ENCODE data around the gene CALHM6.

CALHM6 gene

DNA sequence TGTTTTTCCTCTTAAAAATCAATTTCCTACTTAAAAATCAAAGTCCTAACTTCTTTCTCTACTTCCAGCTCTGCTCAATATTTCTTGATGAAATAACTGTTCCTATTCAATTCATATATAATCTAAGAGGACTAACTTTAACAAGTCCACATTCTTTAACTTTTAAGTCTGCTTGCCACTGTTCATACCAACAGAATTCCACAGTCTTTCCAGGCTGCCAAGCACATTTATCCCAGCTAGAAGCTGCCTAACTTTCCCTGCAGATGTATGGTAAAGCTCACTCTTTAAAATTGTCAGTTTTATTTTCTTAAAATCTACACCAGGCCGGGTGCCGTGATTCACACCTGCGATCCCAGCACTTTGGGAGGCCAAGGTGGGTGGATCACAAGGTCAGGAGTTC is 11.5 kb downstream of the CALHM6 start:
- Histone ChIP-seq H3K9ac (no peak overlapping the region), H3K27me3 (ENCODE audit: insufficient read depth, low read depth) (no peaks in the 10 kb centered on the region), H3K4me2 (no peak overlapping the region), H4K20me1 (ENCODE audit: insufficient read depth) (no peaks in the 10 kb centered on the region), H3K36me3 (ENCODE audit: insufficient read depth) (no peaks in the 10 kb centered on the region), H3K79me2 (ENCODE audit: insufficient read depth, low read depth) (no peaks in the 10 kb centered on the region), H3K27ac (no peak overlapping the region), H2AFZ (ENCODE audit: low read depth) (no peak overlapping the region), H3K4me3 (IDR thresholded peaks at IDR 0.05; ENCODE audit: insufficient read depth, low read depth, low read length) (no peak overlapping the region), H3K4me1 (ENCODE audit: low read depth, poor library complexity, severe bottlenecking) (peaks cover 10% of the 10 kb centered on the region)
- TF ChIP-seq, protein P1, sequence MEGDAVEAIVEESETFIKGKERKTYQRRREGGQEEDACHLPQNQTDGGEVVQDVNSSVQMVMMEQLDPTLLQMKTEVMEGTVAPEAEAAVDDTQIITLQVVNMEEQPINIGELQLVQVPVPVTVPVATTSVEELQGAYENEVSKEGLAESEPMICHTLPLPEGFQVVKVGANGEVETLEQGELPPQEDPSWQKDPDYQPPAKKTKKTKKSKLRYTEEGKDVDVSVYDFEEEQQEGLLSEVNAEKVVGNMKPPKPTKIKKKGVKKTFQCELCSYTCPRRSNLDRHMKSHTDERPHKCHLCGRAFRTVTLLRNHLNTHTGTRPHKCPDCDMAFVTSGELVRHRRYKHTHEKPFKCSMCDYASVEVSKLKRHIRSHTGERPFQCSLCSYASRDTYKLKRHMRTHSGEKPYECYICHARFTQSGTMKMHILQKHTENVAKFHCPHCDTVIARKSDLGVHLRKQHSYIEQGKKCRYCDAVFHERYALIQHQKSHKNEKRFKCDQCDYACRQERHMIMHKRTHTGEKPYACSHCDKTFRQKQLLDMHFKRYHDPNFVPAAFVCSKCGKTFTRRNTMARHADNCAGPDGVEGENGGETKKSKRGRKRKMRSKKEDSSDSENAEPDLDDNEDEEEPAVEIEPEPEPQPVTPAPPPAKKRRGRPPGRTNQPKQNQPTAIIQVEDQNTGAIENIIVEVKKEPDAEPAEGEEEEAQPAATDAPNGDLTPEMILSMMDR (conservative IDR thresholded peaks at IDR 0.05; ENCODE audit: low read depth, low read length), result no peak

DNA sequence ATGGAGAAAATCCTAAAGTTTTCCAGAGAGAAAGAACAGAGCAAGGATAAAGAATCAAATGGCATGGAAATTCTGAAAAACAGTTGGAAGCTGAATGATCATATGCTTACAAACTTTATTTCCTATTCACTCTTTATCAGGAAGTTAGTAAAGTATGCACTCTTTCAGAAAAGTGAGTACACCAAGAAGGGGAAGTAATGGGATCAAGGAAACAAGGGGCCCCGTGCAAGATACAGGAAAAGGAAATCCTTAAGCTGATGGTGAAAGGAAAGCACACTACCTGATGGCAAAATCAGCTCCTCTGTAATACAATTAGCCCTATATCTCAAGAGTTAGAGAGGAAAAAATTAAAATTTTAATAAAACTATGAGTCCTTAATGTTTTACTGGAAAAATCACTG is 14.0 kb downstream of the CALHM6 start:
- H3K27ac ChIP-seq, result no peak overlapping the region
- no peak overlapping the region for H3K4me2 ChIP-seq
- no peaks in the 10 kb centered on the region for H4K20me1 ChIP-seq (ENCODE audit: insufficient read depth)
- H2AFZ ChIP-seq (ENCODE audit: low read depth), result no peak overlapping the region
- H3K9ac ChIP-seq, result no peak overlapping the region
- H3K27me3 ChIP-seq (ENCODE audit: insufficient read depth, low read depth), result no peaks in the 10 kb centered on the region
- H3K79me2 ChIP-seq (ENCODE audit: insufficient read depth, low read depth), result no peaks in the 10 kb centered on the region
- TF ChIP-seq, protein P1 (conservative IDR thresholded peaks at IDR 0.05; ENCODE audit: low read depth, low read length), result no peak
- H3K4me3 ChIP-seq (IDR thresholded peaks at IDR 0.05; ENCODE audit: insufficient read depth, low read depth, low read length), result no peak overlapping the region
- H3K36me3 ChIP-seq (ENCODE audit: insufficient read depth), result no peaks in the 10 kb centered on the region
- peaks cover 10% of the 10 kb centered on the region for H3K4me1 ChIP-seq (ENCODE audit: low read depth, poor library complexity, severe bottlenecking)

DNA sequence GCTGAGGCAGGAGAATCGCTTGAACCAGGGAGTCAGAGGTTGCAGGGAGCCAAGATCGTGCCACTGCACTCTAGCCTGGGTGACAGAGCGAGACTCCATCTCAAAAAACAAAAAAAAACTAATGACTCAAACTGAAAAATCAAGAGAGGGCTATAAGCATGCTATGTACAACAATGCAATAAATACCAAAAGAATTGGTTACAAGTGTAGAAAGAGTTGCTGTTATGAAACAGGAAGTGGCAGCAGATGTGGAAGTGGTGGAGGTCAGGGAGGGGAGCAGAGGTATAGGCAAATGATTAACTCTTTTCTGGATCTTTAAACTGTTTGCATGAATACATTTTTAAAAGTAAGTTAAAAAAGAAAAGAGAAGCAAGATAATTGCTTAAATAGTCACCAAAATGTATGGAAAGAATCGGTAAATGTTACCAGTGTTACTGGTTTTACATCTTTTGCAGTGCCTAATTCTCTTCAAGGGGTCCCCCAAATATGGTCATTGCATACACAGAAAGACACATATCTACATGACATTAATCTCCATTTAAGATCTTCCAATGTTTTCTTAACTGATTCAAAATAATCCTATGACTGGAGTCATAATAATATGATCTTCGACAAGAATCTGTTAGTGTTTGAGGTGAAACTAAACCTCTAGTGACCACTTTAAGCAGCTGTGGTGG is 15.0 kb downstream of the CALHM6 start:
- Histone ChIP-seq H2AFZ (ENCODE audit: low read depth) (no peak overlapping the region), H3K4me3 (IDR thresholded peaks at IDR 0.05; ENCODE audit: insufficient read depth, low read depth, low read length) (no peak overlapping the region), H3K4me2 (no peak overlapping the region)

DNA sequence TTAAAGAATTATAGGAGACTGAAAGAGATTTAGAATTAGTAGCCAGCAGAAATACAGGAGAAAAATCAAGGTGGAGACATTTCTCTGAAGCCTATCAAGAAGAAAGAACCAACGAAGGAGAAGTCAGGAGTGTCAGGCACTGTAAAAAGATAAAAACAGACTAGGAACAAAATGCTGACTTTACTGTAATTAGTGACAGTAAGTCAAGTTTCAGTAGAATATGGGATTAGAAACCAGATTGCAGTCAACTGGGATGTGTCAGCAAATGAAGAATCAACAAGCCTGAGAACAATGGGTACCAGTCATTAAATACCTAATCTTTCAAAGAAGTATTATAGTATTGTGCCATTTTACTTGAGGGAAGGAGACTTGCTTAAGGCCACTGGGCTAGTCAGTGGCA is 21.6 kb downstream of the CALHM6 start:
- peak overlapping the region; percentile 41; the same call in 1 of the 2 replicates for H3K4me2 ChIP-seq
- H3K27ac ChIP-seq, result no peak overlapping the region; the same call in 1 of the 2 replicates
- H4K20me1 ChIP-seq (ENCODE audit: insufficient read depth), result no peaks in the 10 kb centered on the region
- TF ChIP-seq, protein P1 (conservative IDR thresholded peaks at IDR 0.05; ENCODE audit: low read depth, low read length), result no peak
- H3K4me3 ChIP-seq (IDR thresholded peaks at IDR 0.05; ENCODE audit: insufficient read depth, low read depth, low read length), result no peak overlapping the region
- H3K27me3 ChIP-seq (ENCODE audit: insufficient read depth, low read depth), result no peaks in the 10 kb centered on the region
- peaks cover 19% of the 10 kb centered on the region for H3K4me1 ChIP-seq (ENCODE audit: low read depth, poor library complexity, severe bottlenecking)
- H3K9ac ChIP-seq, result no peak overlapping the region
- no peaks in the 10 kb centered on the region for H3K79me2 ChIP-seq (ENCODE audit: insufficient read depth, low read depth)
- no peaks in the 10 kb centered on the region for H3K36me3 ChIP-seq (ENCODE audit: insufficient read depth)
- no peak overlapping the region for H2AFZ ChIP-seq (ENCODE audit: low read depth)

More for the DNA sequence above, 15.0 kb downstream of the CALHM6 start:
- H3K79me2 ChIP-seq (ENCODE audit: insufficient read depth, low read depth), result no peaks in the 10 kb centered on the region
- H4K20me1 ChIP-seq (ENCODE audit: insufficient read depth), result no peaks in the 10 kb centered on the region
- no peaks in the 10 kb centered on the region for H3K27me3 ChIP-seq (ENCODE audit: insufficient read depth, low read depth)
- H3K4me1 ChIP-seq (ENCODE audit: low read depth, poor library complexity, severe bottlenecking), result peaks cover 10% of the 10 kb centered on the region
- no peaks in the 10 kb centered on the region for H3K36me3 ChIP-seq (ENCODE audit: insufficient read depth)
- no peak overlapping the region for H3K9ac ChIP-seq
- no peak overlapping the region for H3K27ac ChIP-seq
- TF ChIP-seq, protein P1 (conservative IDR thresholded peaks at IDR 0.05; ENCODE audit: low read depth, low read length), result no peak

Data from KMS-11 (cell line).